Measurements from ENCODE around the gene MEX3D.

Gene MEX3D

GRCh38 chr19:1592755-1593500 is 24.8 kb upstream of the MEX3D start, which contains the start of gene MBD3:
Gene MBD3, minus strand, starts transcription at chr19:1592865. Its CDS starts 234 bp downstream, at chr19:1592631.
- peak; percentile 91 for DNase-seq

GRCh38 chr19:1592024-1592754 is 24.1 kb upstream of the MEX3D start:
- peak; percentile 76 for DNase-seq

GRCh38 chr19:1591421-1592023 is 23.4 kb upstream of the MEX3D start:
- peak; percentile 40 for DNase-seq

- peak; percentile 8 for DNase-seq
These were observed 22.7 kb upstream of the MEX3D start for GRCh38 chr19:1590641-1591397.

- DNase-seq, result no peak
These were observed 19.7 kb upstream of the MEX3D start for GRCh38 chr19:1587872-1588271.

GRCh38 chr19:1585243-1585580 is 17.1 kb upstream of the MEX3D start:
- no peak for DNase-seq

- DNase-seq, result no peak
These were observed 16.5 kb upstream of the MEX3D start for GRCh38 chr19:1584500-1585242.

- no peak for DNase-seq
These were observed 14.1 kb upstream of the MEX3D start for GRCh38 chr19:1582201-1582600.

GRCh38 chr19:1580957-1581356 is 12.8 kb upstream of the MEX3D start:
- DNase-seq, result no peak

- DNase-seq, result no peak
These were observed 12.3 kb upstream of the MEX3D start for GRCh38 chr19:1580382-1580781.

- DNase-seq, result no peak
These were observed 11.1 kb upstream of the MEX3D start for GRCh38 chr19:1579222-1579621.

GRCh38 chr19:1577929-1578618 is 9.9 kb upstream of the MEX3D start:
- peak; percentile 34 for DNase-seq

- DNase-seq, result peak; percentile 60
These were observed 9.2 kb upstream of the MEX3D start for GRCh38 chr19:1577090-1577928.

GRCh38 chr19:1576242-1577089 is 8.3 kb upstream of the MEX3D start:
- DNase-seq, result no peak

- DNase-seq, result no peak
These were observed 7.5 kb upstream of the MEX3D start for GRCh38 chr19:1575323-1576241.

- DNase-seq, result no peak
These were observed 6.4 kb upstream of the MEX3D start for GRCh38 chr19:1574354-1575136.

- no peak for DNase-seq
These were observed 4.7 kb upstream of the MEX3D start for GRCh38 chr19:1572795-1573194.

GRCh38 chr19:1571358-1571757 is 3.2 kb upstream of the MEX3D start:
- DNase-seq, result no peak
